GM21619 (cell line): ENCODE results near the gene C3orf22.
"Not testable (repeated sequence)": the region's sequence is repeated elsewhere in the genome, so short reads cannot be mapped to it uniquely, and the experiment has no call there.

ENCODE experiments used
- ATAC-seq: cut with Tn5 transposase; IDR thresholded peaks from one replicate; pipeline ENCODE4 v1.9.1; 2021; ENCODE audit not compliant: unreplicated experiment

The C3orf22 gene

GRCh38 chr3:126558336-126559071 lies at the start of gene C3orf22:
Gene C3orf22 (minus strand): TSS chr3:126558932. CDS start chr3:126553390, 5,542 bp downstream.
- ATAC-seq, result no peak

DNA sequence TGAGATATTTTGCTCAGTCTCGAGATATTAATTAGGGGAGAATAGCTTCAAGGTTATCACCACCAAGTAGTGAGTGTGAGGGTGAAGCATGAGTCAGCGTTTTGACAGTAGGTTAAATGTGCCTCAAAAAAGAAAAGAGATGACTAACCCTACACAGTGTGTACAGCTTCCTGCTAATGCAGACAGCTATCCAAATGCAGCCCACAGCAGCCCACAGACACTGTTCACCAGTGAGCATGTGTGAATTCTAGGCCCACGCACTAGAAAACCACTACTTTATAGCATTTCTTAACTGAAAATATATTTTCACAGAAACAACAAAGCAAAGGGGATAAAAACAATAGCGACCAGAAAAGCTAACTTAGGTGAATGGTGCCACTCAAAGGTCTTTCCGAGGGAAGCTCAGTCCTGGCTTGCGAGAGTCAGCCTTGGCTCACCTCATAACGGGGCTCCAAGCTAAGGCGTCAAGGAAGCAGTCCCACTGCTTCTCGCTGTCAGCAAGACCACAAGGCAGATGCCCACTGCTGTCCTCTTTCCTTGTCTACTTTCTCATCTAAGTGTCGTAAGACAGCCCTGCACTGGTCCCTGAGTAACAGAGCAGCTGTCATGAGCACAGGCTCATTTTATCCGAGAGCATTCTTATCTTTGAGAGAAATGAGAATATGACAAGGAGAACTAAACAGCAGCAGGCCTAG lies 48.6 kb upstream of the C3orf22 start:
- ATAC-seq, result no peak

DNA sequence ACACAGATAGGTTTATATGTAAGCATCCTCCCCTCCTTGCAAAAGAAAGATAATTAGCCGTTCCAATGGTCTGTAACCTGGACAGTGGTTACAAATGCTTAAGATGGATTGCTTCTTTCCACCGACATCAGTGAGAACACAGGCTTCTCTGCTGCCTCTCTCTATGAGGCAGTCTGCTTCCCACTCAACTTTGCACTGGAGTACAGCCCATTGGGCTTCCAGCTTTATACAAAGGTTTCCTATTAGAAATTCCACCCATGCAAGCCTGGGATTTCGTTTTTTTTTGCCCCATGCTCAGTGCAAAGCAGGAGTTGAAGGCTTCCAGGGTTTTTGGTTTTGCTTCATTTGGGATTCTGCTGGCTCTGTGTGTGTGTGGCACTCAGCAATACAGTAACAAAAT lies 47.3 kb upstream of the C3orf22 start:
- ATAC-seq, result no peak

- no peak for ATAC-seq
These were observed 46.0 kb upstream of the C3orf22 start for GRCh38 chr3:126604691-126605090.

GRCh38 chr3:126599101-126599500 lies 40.4 kb upstream of the C3orf22 start:
- ATAC-seq, result no peak

DNA sequence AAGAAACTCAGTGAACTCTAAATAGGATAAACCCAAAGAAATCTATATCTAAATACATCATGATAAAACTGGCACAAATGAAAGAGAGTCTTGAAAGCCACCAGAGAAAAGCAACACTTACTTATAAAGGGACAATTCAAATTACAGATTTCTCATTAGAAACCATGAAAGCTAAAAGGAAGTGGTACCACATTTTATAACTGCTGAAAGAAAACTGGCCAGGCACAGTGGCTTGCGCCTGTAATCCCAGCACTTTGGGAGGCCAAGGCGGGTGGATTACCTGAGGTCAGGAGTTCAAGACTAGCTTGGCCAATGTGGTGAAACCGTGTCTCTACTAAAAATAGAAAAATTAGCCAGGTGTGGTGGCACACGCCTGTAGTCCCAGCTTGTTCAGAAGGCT lies 36.7 kb upstream of the C3orf22 start:
- not testable (repeated sequence) for ATAC-seq

DNA sequence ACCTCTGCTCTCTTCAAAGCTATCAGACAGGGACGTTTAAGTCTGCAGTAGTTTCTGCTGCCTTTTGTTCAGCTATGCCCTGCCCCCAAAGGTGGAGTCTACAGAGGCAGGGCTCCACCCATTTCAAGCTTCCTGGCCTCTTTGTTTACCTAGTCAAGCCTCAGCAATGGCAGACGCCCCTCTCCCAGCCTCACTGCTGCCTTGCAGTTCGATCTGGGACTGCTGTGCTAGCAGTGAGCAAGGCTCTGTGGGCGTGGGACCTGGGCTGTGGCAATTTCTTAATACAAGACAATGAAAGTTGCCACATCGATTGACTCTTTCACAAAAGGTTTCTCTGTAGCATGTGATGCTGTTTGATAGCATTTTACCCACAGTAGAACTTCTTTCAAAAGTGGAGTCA lies 32.8 kb upstream of the C3orf22 start:
- ATAC-seq, result not testable (repeated sequence)

DNA sequence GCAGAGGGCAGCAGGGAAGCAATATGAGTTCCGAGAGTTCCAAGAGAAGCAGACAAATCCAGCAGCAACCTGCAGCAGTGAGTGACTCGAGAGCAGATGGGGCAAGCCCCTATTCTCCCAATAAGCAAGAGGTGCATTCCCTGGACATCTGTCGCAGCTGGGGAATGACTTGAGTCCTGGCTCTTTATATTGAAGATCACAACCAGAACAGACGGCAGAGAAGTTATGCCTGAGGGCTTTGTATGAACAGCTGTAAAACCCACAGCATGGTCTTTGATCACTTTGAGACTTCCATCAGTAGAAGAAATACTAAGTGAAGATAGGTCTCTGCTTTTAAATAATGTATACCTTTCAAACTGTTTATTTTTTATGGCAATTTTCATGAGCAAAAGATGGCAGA lies 23.6 kb upstream of the C3orf22 start:
- ATAC-seq, result no peak

DNA sequence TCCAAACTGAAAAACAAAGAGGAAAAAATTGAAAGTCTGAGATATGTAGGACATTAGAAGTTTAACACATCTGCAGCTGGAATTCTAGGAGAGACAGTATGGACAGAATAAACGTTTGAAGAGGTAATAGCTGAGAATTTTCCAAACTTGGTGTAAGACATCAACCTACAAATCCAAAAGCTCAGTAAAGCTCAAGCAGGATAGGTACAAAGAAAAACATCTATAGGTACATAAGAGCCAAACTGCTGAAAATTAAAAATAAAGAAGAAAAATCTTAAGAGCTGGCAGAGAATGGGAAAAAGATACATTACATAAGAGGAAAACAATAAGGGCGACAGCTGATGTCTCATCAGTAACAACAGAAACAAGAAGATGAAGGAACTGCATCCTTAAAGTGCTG lies 22.8 kb upstream of the C3orf22 start:
- no peak for ATAC-seq

GRCh38 chr3:126580746-126581145 lies 22.0 kb upstream of the C3orf22 start:
- no peak for ATAC-seq

GRCh38 chr3:126578702-126579101 lies 20.0 kb upstream of the C3orf22 start:
- ATAC-seq, result no peak

DNA sequence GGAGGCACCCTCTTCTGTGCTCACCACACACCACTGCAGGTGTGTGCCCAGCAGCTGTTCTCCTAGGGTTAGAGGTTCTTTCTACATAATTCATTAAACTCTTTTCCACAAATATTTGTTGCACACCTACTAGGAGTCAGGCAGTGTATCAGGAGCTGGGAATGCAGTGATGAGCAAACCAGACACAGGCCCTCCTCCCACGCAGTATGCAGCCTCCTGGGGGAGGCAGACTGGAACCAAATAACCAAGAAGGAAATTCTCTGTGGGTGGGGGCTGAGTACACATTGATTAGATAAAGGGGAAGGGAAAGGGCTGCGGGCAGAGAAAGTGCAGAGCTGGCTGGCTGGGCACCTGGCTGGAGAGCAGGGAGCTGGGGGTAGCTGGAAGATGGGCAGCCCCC lies 18.5 kb upstream of the C3orf22 start:
- ATAC-seq, result no peak

GRCh38 chr3:126573492-126574117 lies 14.9 kb upstream of the C3orf22 start:
- ATAC-seq, result no peak

DNA sequence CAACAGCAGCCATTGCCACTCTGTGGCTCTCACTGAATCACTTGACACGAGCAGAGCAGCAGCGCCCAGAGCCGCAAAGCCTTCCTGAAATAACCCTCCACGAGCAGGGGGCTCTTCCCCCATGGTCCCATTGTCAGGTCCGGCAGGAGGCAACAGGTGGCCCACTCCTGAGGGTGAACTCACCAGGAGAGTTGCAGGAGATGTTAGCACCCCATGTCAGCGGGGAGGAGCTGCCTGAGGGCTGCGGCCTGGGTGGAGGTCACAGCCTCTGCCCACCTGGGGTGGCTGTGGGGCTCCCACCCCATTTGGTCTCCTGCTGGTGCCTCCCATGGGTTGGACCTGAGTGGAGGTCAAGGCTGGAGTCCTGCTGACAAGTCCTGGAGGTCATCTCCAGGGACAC lies 12.3 kb upstream of the C3orf22 start:
- ATAC-seq, result no peak

DNA sequence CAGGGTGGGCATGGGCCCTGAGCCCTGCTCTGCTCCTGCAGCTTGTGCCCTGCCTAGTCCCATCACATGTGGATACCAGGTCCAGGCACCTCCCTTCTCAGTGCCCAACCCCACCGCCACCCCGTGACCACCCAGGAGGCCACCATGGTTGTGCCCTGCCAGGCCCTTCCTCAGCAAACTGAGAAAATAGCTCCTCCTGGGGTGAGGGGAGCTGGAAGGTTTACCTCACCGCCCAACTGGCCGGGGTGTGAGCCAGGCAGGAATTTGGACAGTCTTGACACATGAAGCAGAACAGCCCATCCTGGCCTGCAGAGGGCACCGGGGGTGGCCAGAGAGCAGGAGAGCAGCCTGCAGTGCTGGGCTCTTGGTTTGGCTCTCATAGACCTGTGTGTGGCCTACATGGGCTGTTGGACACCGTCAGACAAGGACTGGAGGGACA lies 11.4 kb upstream of the C3orf22 start:
- no peak for ATAC-seq

- ATAC-seq, result no peak
These were observed 10.8 kb upstream of the C3orf22 start for GRCh38 chr3:126569390-126569975.

DNA sequence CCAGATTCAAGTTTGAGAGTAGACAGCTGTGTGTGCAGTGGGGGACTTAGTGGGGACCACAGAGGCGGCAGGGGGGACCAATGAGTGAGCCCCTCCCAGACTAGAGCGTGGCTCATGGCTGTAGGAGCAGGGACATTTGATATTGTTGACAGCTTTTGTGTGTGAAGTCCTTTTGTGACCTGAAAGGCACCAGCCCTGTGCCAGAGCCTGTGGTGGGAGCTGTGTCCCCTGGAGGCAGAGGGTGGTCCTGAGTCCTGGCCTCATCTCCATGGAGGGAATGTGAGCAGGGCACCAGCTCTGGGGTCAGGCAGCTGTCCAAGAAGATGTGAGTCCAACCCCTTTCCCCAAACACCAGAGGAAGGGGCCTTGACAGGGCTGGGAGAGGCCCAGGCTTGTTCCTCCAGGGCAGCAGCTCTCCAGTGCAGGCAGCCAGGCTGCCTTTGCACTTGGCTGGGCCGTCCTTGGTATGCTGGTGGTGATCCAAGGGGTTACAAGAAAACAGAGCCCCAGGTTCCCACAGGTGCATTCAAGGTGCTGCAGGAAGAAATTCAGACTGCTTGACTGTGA lies 10.1 kb upstream of the C3orf22 start:
- no peak for ATAC-seq

GRCh38 chr3:126567696-126568438 lies 9.1 kb upstream of the C3orf22 start:
- ATAC-seq, result no peak

DNA sequence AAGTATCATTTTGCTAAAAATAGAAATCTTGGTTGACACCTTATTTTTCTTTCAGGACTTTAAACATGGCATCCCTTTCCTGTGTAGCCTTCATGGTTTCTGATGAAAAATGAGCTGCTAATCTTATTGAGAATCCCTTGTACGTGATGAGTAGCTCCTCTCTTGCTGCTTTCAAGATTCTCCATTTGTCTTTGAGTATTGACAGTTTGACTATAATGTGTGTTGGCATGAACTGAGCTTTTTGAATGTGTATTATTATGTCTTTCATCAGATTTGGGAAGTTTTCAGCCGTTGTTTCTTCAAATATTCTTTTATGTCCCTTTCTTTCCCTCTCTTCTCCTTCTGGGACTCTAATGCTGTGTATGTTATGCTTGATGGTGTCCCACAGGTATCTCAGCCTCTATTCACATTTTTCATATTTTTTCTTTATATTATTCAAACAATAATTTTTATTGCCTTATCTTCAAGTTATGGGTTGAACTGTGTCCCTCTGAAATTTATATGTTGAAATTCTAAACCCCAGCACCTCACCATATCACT lies 4.1 kb upstream of the C3orf22 start:
- no peak for ATAC-seq

GRCh38 chr3:126557761-126558160 lies 971 bp downstream of the C3orf22 start:
- ATAC-seq, result no peak

GRCh38 chr3:126557415-126557745 lies 1.4 kb downstream of the C3orf22 start:
- ATAC-seq, result no peak
